HPDE6-E6E7 (cell line): Measurements from ENCODE around the gene MPND.
"Not testable (repeated sequence)": the region's sequence is repeated elsewhere in the genome, so short reads cannot be mapped to it uniquely, and the experiment has no call there.

Experiments
- DNase-seq: peaks from one replicate; pipeline ENCODE4 v3.0.0; 2011; ENCODE audit warnings: missing footprints; ENCODE audit errors: extremely low spot score

The MPND gene

DNA sequence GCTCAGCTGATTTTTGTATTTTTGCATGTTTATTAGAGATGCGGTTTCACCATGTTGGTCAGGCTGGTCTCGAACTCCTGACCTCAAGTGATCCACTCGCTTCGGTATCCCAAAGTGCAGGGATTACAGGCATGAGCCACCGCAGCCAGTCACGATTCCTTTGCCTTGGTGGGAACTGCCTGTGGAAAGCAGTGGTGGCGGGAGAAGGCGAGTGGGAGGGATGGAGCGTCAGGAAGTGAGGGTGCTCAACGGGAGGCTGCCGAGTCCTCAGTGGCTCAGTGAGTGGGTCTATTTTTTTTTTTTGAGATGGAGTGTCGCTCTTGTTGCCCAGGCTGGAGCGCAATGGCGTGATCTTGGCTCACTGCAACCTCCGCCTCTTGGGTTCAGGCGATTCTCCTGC, 5.9 kb downstream of the MPND start:
- DNase-seq: not testable (repeated sequence)

GRCh38 chr19:4350111-4350510, 6.7 kb downstream of the MPND start:
- DNase-seq: no peak

GRCh38 chr19:4350726-4351125, 7.4 kb downstream of the MPND start:
- no peak for DNase-seq

DNA sequence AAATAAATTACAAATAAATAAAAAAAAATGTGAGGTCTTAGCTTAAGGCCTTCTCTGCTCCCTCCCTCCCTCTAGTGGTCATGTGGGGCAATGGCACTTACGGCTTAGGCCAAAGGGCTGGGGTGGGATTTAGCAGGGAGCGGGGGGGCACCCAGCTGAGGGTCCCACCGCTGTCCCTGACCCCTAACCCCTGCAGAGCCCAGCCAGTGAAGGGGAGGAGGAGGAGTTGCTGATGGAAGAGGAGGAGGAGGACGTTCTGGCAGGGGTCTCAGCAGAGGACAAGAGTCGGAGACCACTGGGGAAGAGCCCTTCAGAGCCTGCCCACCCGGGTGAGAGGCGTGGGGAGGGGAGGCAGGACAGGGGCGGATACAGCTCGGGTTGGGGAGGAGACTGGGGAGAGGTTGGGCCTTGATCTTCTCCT, 9.3 kb downstream of the MPND start:
- no peak for DNase-seq

- DNase-seq: no peak
These were observed 10.9 kb downstream of the MPND start for GRCh38 chr19:4354282-4354681.

- DNase-seq: no peak
These were observed 11.5 kb downstream of the MPND start for GRCh38 chr19:4354897-4355296.

GRCh38 chr19:4357095-4357797, 13.9 kb downstream of the MPND start:
- no peak for DNase-seq

- DNase-seq: no peak
These were observed 14.6 kb downstream of the MPND start for GRCh38 chr19:4357921-4358326.

GRCh38 chr19:4358709-4359626, 15.6 kb downstream of the MPND start:
- no peak for DNase-seq

DNA sequence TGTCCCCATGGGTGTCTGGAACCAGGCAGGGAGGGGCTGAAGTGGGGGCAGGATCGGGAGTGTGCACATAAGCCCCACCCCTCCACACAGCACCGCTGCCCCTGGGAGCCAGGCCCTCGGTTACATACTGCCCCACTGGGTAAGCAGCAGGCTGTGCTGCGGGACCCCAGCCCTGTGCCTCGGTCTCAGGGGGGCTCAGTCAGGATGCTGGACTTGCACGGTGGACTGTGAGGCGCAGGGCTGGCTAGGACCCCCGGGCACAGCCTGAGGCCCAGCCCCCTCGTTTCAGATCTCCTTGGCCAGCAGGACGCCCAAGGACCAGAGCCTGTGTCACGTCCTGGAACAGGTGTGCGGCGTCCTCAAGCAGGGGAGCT, 16.3 kb downstream of the MPND start:
- DNase-seq: no peak

DNA sequence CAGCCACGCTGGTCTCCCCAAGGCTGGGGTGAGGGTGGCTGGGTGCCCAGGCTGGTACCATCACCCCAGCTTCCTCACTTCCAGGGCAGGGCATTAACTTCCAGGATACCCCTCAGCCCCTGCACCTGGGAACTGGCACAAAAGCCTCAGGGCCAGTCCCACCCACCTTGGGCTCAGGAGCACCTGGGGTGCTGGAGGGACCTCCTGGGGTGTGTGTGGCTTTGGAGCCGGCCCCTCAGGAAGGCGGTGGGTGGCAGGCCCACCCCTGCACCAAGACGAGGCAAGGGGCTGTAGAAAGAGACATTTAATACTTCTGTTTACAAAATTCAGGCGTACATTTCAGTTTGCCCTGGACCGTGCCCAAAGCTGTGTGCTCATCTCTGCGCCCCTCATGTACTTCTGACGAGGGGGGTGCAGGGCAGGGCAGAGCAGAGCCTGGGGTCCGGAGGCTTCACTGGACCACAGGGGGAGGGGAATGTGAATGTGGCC, 16.8 kb downstream of the MPND start:
- DNase-seq: no peak

DNA sequence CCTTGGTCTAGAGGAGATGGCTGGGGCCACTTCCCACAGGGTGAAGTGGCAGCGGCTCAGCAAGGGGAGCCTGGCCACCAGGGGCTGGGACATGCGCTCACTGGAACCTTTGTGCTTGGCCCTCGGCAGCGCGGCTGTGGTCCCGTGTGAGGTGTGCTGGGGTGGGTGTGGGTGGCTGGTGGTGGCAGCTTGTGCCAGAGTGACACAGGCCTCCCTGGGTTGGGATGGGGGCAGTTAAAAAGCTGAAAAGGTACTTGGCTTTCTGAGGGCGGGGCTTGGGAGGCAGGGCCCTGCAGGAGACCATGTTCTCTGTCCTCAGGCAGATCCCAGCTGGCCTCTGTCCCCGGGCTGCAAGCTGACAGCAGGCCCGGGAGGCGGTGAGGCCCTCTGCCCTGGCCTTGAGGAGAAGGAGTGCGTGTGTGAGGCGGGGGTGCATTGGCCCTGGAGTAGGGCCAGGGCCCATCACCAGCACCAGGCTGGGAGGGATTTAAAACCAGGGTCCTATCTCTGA, 17.3 kb downstream of the MPND start:
- DNase-seq: no peak

DNA sequence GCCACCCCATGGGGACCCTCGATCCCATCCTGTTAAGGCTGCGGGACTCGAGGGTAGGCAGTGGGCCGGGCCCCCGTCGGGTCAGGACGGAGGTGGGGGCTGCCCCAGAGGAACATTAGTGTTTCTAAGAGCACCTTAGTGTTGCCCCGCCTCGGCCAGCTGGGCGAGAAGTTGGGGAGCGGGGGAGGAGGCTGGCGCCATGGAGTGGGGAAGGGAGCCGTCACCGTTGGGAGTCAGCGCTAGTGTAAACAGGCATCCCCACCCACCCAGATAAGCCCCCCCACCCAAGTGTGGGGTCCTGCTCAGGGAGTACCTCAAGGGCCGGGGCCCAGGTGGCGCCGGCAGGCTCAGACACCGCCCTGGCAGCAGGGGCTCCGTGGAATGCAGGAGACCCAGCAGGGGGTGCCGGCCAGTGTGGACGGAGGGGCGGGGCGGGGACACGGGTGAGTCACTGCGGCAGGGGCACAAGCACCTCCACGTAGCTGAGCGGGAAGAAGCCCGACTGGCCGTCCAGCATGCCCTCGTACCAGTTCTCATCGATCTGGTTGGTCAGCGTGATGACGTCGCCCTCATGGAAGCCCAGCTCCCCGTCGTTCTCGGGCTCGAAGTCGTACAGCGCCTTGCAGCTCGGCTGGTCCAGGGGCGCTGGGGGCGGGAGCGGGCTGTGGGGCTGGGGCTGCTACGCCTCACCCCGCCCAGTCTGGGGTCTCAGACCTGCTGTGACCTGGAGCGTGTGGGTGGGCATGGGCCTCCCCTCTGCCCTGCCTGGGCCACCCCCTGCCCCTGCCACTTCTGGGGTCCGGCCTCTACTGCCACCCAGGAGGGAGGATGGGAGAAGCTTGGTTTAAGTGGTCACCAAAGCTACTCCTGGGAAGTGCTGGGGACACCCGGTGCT, 18.0 kb downstream of the MPND start:
- DNase-seq: no peak

DNA sequence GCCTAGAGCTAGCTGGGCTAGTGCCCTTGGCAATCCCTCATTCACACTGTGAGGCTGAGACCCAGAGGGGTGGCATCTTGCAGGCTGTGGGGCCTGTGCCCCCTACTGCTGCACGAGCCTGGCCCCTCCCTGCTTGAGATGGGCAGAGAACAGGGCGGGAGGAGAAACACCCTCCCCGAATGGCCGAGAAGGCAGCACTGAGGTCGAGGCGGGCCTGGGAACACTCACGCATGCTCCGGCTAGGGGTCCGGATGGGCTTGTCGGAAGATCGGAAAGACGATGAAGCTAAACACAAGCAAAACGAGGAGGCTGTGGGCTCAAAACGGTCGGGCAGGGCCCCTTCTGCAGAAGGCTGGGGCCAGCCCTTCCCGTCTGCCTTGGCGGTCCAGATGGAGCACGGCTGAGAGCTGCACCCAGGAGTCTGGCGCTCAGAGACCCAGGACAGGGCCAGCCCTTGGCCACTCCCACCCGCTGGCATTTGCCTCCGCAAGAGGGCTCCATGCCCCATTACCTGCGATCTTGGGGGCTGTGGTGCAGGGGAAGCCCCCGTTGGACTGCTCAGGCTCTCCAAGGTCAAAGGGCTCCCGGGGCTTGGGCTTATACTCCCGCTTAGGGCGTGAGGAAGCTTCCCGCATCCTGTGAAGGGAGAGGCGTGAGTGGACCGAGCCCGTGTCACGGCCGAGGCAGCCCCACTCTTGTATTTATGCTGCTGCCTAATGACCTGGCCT, 18.9 kb downstream of the MPND start:
- DNase-seq: no peak

GRCh38 chr19:4362831-4363545, 19.6 kb downstream of the MPND start:
- DNase-seq: no peak

- no peak for DNase-seq
These were observed 20.4 kb downstream of the MPND start for GRCh38 chr19:4363571-4364304.

- no peak for DNase-seq
These were observed 22.0 kb downstream of the MPND start for GRCh38 chr19:4365341-4365740.

GRCh38 chr19:4365791-4366665, 22.7 kb downstream of the MPND start:
- DNase-seq: no peak
